Testis (tissue), 3 donors: ENCODE data around the gene RPS18. TPM values are rescaled to one million over a fixed set of nuclear protein-coding genes. Genes with fewer than 3 reads are reported as not detected.

Experiments
- DNase-seq: peaks from one replicate; pipeline ENCODE4 v3.0.0-alpha.2; 2019
- H3K27ac ChIP-seq, 2 donors: fragments of 200-600 bp; sonication (generic); one replicate each; pipeline ENCODE4 v1.5.1; 2019
- H3K27me3 ChIP-seq: fragments of 200-600 bp; sonication (generic); one replicate; pipeline ENCODE4 v1.5.1; 2019
- H3K36me3 ChIP-seq: fragments of 200-600 bp; sonication (generic); one replicate; pipeline ENCODE4 v1.5.1; 2017; ENCODE audit warnings: low read depth; ENCODE audit errors: missing control alignments
- H3K4me1 ChIP-seq: fragments of 200-600 bp; sonication (generic); one replicate; pipeline ENCODE4 v1.5.1; 2019
- H3K4me3 ChIP-seq, 2 donors: fragments of 200-600 bp; sonication (generic); one replicate each; pipeline ENCODE4 v1.5.1; 2017 to 2019
- H3K9me3 ChIP-seq: fragments of 200-600 bp; sonication (generic); one replicate; pipeline ENCODE4 v1.5.1; 2017
- CTCF ChIP-seq, 3 experiments: fragments of 450-650 bp in 2 of 3; fragments of 200-600 bp in 1 of 3; sonication (generic) in 1 of 3; IDR thresholded peaks; one replicate each; pipeline ENCODE4 v1.5.1; 2016 to 2019; ENCODE audit warnings: antibody characterized with exemption in 3 of 3, mild to moderate bottlenecking in 2 of 3, moderate library complexity in 1 of 3
- POLR2A ChIP-seq: fragments of 450-650 bp; IDR thresholded peaks from one replicate; pipeline ENCODE4 v1.6.1; 2017; ENCODE audit warnings: antibody characterized with exemption, mild to moderate bottlenecking, moderate library complexity
- WGBS, 2 donors: methylation state at CpG; one replicate each; pipeline ENCODE4 v1.1.5; 2018; 5-methylcytosine and 5-hydroxymethylcytosine counted together
- intact Hi-C: fragments of 100-400 bp; cut with DNase I; formaldehyde crosslinking; loops from one replicate; pipeline ENCODE4 v1.15.1; 2023; ENCODE audit warnings: low total_unique reads
- polyA plus RNA-seq: library from polyadenylated mRNA; stranded (reverse); fragments of 350-450 nt; fragmentation: Illumina TruSeq; extraction: RNeasy Lipid Tissue Mini Kit (QIAGEN cat#74804); gene quantifications from one replicate; pipeline ENCODE4 v1.2.3, GENCODE V29; 2014; ENCODE audit warnings: low read depth, low replicate concordance; ENCODE audit not compliant: insufficient read depth
- total RNA-seq, 2 donors: library from RNA; depleted of rRNA; stranded (reverse); fragments of >200 nt; gene quantifications; one replicate each; pipeline ENCODE4 v1.2.3, GENCODE V29; 2016

The RPS18 gene
- total and polyA plus RNA-seq, 3 donors from 2014 or later = 685 to 2,185 (median 1,953) TPM

- H3K36me3 ChIP-seq = no peaks in the 10 kb centered on the region
- WGBS, 2 donors = 63 to 75% methylated on average over 10 of the region's 10 CpGs
- TF ChIP-seq POLR2A (no peak), CTCF (IDR thresholded peaks at IDR 0.05) (no peak)
- H3K9me3 ChIP-seq = no peaks in the 10 kb centered on the region
- no peak overlapping the region for H3K4me3 ChIP-seq
- intact Hi-C loops = no loop called here
- no peaks in the 10 kb centered on the region for H3K27me3 ChIP-seq
- no peak for DNase-seq
- peaks cover 17% of the 10 kb centered on the region for H3K4me1 ChIP-seq
- H3K27ac ChIP-seq = no peak overlapping the region
Observed at GRCh38 chr6:33294086-33294823, 22.4 kb downstream of the RPS18 start.

GRCh38 chr6:33295621-33296369 is 23.9 kb downstream of the RPS18 start:
- H3K36me3 ChIP-seq = no peaks in the 10 kb centered on the region

GRCh38 chr6:33296797-33297405 is 25.0 kb downstream of the RPS18 start:
- Histone ChIP-seq H3K36me3 (no peaks in the 10 kb centered on the region), H3K4me3 (no peak overlapping the region), H3K27ac (peak overlapping the region; percentile 91 to 94), H3K9me3 (no peaks in the 10 kb centered on the region), H3K27me3 (no peaks in the 10 kb centered on the region), H3K4me1 (peaks cover 20% of the 10 kb centered on the region)
- no peak for DNase-seq
- intact Hi-C loops = no loop called here
- WGBS, 2 donors = 51 to 54% methylated on average over 5 to 12 of the region's 12 CpGs
- TF ChIP-seq POLR2A = no peak
- no peak for TF ChIP-seq CTCF (IDR thresholded peaks at IDR 0.05)

More at GRCh38 chr6:33295621-33296369, 23.9 kb downstream of the RPS18 start:
- Histone ChIP-seq H3K4me3 (no peak overlapping the region), H3K9me3 (no peaks in the 10 kb centered on the region), H3K27me3 (no peaks in the 10 kb centered on the region), H3K27ac (no peak overlapping the region), H3K4me1 (peaks cover 20% of the 10 kb centered on the region)
- DNase-seq = no peak
- 84 to 88% methylated on average over 15 of the region's 15 CpGs for WGBS, 2 donors
- intact Hi-C loops = no loop called here
- TF ChIP-seq CTCF (IDR thresholded peaks at IDR 0.05) (no peak), POLR2A (no peak)

GRCh38 chr6:33297406-33297955 is 25.6 kb downstream of the RPS18 start:
- WGBS, 2 donors = 19% methylated on average over 16 of the region's 16 CpGs; no CpG with 5 or more reads in 1 of the 2 donors
- peak; percentile 37 for DNase-seq
- Histone ChIP-seq H3K4me3 (peak overlapping the region; percentile 71 to 90), H3K27ac (peak overlapping the region; percentile 91 to 94), H3K9me3 (no peaks in the 10 kb centered on the region), H3K4me1 (peaks cover 20% of the 10 kb centered on the region), H3K27me3 (no peaks in the 10 kb centered on the region), H3K36me3 (no peaks in the 10 kb centered on the region)
- intact Hi-C loops = no loop called here
- TF ChIP-seq POLR2A (no peak), CTCF (IDR thresholded peaks at IDR 0.05) (no peak)
